Gastrocnemius medialis (tissue), 4 donors: Measurements from ENCODE around the gene TASL. TPM values are rescaled to one million over a fixed set of nuclear protein-coding genes. Genes with fewer than 3 reads are reported as not detected.

Experiments used
- ATAC-seq, 2 donors: fragments of 150-250 bp; one replicate each; pipeline ENCODE4 v1.9.1; 2016
- DNase-seq, 2 donors: peaks; one replicate each; pipeline ENCODE4 v3.0.0-alpha.2; 2019
- H3K27ac ChIP-seq, 4 donors: fragments of 200-600 bp; sonication (generic); 1 replicate in 1 of 4; 2 replicates in 3 of 4; pipeline ENCODE4 v1.5.1; 2016 to 2018; ENCODE audit warnings: mild to moderate bottlenecking in 2 of 4, moderate library complexity in 1 of 4
- H3K27me3 ChIP-seq, 3 donors: fragments of 200-600 bp; sonication (generic) in 2 of 3; 1 replicate in 1 of 3; 2 replicates in 2 of 3; pipeline versions ENCODE4 v1.5.1 to v1.6.0; 2016 to 2019; ENCODE audit warnings: mild to moderate bottlenecking in 1 of 3, moderate library complexity in 1 of 3
- H3K36me3 ChIP-seq, 2 donors: fragments of 200-600 bp; sonication (generic) in 1 of 2; one replicate each; pipeline ENCODE4 v1.5.1; 2017 to 2018
- H3K4me1 ChIP-seq, 2 donors: fragments of 200-600 bp; sonication (generic) in 1 of 2; one replicate each; pipeline ENCODE4 v1.5.1; 2016 to 2017; ENCODE audit warnings: mild to moderate bottlenecking in 2 of 2
- H3K4me3 ChIP-seq, 4 donors: fragments of 200-600 bp; sonication (generic) in 3 of 4; 1 replicate in 1 of 4; 2 replicates in 3 of 4; pipeline ENCODE4 v1.5.1; 2016 to 2019; ENCODE audit warnings: mild to moderate bottlenecking in 2 of 4
- H3K9me3 ChIP-seq, 3 donors: fragments of 200-600 bp; sonication (generic) in 2 of 3; 1 replicate in 1 of 3; 2 replicates in 2 of 3; pipeline ENCODE4 v1.5.1; 2016 to 2019
- POLR2A ChIP-seq, 2 donors: fragments of 450-650 bp; IDR thresholded peaks; one replicate each; pipeline ENCODE4 v1.6.1; 2017; ENCODE audit warnings: antibody characterized with exemption in 2 of 2, mild to moderate bottlenecking in 2 of 2, moderate library complexity in 2 of 2
- in situ Hi-C, 4 donors: fragments of 200-750 bp; cut with MboI; loops; one replicate each; pipeline versions ENCODE4 v1.15.0 to v1.8.0; 2017; ENCODE audit warnings: low sequenced_read_pairs in 4 of 4
- intact Hi-C: fragments of 100-400 bp; cut with DNase I; formaldehyde crosslinking; loops from one replicate; pipeline ENCODE4 v1.15.1; 2023; ENCODE audit warnings: low total_unique reads
- total RNA-seq, 4 donors: library from RNA; depleted of rRNA; stranded (reverse); fragments of >200 nt; gene quantifications; one replicate each; pipeline versions ENCODE4 v1.1.0 to v1.2.3, GENCODE V29; 2016
- TF ChIP-seq, protein P1 (sequence below), 5 experiments: fragments of 450-650 bp in 3 of 5; fragments of 200-600 bp in 2 of 5; sonication (generic) in 2 of 5; IDR thresholded peaks in 4 of 5; conservative IDR thresholded peaks in 1 of 5; 1 replicate in 4 of 5; 2 replicates in 1 of 5; pipeline ENCODE4 v1.5.1; 2016 to 2019; ENCODE audit warnings: antibody characterized with exemption in 5 of 5, mild to moderate bottlenecking in 3 of 5, moderate library complexity in 3 of 5

TASL gene, protein sequence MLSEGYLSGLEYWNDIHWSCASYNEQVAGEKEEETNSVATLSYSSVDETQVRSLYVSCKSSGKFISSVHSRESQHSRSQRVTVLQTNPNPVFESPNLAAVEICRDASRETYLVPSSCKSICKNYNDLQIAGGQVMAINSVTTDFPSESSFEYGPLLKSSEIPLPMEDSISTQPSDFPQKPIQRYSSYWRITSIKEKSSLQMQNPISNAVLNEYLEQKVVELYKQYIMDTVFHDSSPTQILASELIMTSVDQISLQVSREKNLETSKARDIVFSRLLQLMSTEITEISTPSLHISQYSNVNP
- total RNA-seq = under 1 TPM in 2 of 4 donors, not detected in 2; 0.13 to 0.49 TPM

DNA sequence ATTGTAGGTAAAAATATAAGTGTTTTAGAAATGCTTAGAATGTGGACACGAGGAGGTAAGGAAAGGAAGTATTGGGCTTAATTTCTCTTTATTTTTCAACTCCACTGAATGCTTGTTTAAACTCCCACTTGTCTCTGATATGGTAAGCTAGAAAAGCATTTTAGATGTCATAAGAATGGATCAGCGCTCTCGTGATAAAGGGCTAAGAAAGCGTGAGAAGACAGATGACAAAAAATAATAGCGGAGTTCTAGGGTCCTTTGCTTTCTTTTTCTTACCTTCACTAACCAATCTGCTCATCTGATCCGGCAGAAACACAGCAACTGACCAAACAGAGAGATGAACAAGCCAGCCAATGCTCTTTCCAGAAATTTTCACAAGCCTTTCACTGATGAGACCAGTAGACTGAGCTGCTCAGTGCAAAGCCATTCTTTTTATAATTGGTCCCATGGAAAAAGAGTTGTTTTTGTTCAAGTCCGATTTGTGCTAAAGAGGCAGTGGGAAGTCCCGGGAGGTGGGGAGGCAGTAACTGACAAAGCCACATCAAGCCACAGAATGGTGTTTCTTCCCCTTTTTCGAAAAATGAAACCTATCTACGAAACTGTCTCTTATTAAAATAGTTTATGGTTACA, at the start of gene TASL:
Gene TASL, minus strand, starts transcription at position 405 of the 630 bp plus-strand sequence. CDS start 17,411 bp downstream, outside the sequence.
- ATAC-seq = no peak
- Histone ChIP-seq H3K36me3 (no peaks in the 10 kb centered on the region), H3K9me3 (no peaks in the 10 kb centered on the region), H3K27me3 (no peaks in the 10 kb centered on the region), H3K27ac (no peak within 1 kb of the TSS), H3K4me3 (no peak within 1 kb of the TSS), H3K4me1 (no peaks in the 10 kb centered on the region)
- in situ Hi-C loops = loop anchor here in 2 of 4 donors (10.0 kb wide), 1 partner anchor 137 kb away; no protein-coding TSS in a partner anchor
- intact Hi-C loops = no loop called here
- TF ChIP-seq, protein P1, sequence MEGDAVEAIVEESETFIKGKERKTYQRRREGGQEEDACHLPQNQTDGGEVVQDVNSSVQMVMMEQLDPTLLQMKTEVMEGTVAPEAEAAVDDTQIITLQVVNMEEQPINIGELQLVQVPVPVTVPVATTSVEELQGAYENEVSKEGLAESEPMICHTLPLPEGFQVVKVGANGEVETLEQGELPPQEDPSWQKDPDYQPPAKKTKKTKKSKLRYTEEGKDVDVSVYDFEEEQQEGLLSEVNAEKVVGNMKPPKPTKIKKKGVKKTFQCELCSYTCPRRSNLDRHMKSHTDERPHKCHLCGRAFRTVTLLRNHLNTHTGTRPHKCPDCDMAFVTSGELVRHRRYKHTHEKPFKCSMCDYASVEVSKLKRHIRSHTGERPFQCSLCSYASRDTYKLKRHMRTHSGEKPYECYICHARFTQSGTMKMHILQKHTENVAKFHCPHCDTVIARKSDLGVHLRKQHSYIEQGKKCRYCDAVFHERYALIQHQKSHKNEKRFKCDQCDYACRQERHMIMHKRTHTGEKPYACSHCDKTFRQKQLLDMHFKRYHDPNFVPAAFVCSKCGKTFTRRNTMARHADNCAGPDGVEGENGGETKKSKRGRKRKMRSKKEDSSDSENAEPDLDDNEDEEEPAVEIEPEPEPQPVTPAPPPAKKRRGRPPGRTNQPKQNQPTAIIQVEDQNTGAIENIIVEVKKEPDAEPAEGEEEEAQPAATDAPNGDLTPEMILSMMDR (IDR thresholded peaks at IDR 0.05 in 4 of 5, conservative IDR thresholded peaks at IDR 0.05 in 1 of 5) = no peak
- no peak for TF ChIP-seq POLR2A (IDR thresholded peaks at IDR 0.05)
- no peak for DNase-seq

DNA sequence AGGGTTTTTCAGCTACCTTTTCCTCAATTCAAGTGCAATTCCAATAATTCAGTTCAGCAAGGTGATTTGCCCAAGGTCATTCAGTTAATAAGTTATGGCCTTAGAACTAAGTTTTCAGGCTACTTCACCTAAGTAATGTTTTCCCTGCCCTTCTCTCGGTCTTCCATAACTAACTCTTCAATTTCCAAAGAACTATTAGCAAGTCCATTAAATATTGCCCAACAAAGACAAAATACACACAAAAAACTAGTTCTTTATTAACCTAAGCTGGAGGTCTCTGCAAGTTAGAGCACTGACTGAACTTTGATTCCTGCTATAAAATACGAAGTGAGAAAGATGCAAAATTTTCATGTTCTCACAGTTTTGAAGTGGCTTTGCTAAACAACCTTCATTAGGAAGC, 48.8 kb upstream of the TASL start:
- DNase-seq = no peak
- H3K9me3 ChIP-seq = no peaks in the 10 kb centered on the region
- no peaks in the 10 kb centered on the region for H3K4me1 ChIP-seq
- H3K27me3 ChIP-seq = no peaks in the 10 kb centered on the region
- in situ Hi-C loops (no loop called here), intact Hi-C loops (no loop called here)
- no peak for ATAC-seq
- no peak overlapping the region for H3K4me3 ChIP-seq
- no peaks in the 10 kb centered on the region for H3K36me3 ChIP-seq
- TF ChIP-seq, protein P1 (IDR thresholded peaks at IDR 0.05 in 4 of 5, conservative IDR thresholded peaks at IDR 0.05 in 1 of 5) = no peak
- TF ChIP-seq POLR2A (IDR thresholded peaks at IDR 0.05) = no peak
- H3K27ac ChIP-seq = no peak overlapping the region

DNA sequence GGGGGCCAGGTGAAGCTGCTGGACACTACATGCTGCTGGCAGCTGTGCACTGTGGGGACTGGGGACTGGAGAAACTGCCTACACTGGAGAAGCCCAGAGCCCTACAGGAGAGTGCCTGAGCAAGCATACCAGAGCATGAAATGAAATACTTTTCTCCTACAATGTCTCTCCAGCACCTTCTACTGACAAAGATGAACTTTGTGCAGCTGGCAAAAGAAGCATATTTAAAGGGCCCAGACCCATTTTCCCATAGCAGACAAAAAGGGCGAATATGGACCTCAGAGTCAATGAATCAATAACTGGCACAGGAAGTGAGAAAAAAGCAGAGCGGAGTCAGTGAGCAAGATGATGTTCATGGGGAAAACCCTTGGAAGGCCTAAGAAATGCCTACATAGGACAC, 44.8 kb upstream of the TASL start:
- intact Hi-C loops = no loop called here

DNA sequence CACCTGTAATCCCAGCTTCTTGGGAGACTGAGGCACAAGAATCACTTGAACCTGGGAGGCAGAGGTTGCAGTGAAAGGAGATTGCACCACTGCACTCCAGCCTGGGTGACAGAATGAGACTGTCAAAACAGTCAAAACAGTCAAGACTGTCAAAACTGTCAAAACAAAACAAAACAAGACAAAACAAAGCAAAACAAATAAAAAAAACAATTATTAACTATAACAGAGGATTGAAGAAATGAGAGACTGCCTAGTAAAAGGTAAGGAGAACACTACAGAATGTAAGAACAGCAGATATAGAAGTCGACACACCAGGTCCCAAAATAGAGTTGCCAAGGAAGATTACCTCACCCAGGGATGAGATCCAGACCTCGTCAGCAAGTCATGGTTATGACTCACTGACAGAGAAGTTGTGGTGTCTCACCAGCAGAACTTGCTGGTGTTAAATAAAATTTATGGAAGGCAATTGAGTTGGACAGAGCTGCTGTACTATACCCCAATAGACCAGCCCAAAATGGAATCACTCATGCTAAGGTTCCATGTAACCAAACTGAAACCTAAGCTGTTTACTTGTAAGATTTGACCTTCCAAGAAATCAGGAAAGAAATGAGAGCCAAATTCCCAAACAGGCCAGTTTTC, 43.5 kb upstream of the TASL start:
- ATAC-seq (peak; percentile 99), DNase-seq (peak; percentile 22 to 51)
- in situ Hi-C loops = no loop called here
- TF ChIP-seq, protein P1 (IDR thresholded peaks at IDR 0.05 in 4 of 5, conservative IDR thresholded peaks at IDR 0.05 in 1 of 5) = no peak
- TF ChIP-seq POLR2A (IDR thresholded peaks at IDR 0.05) = no peak
- no peaks in the 10 kb centered on the region for H3K4me1 ChIP-seq
- H3K27ac ChIP-seq = peak overlapping the region in 3 of 4 donors; percentile 31 to 56 (median 54)
- H3K27me3 ChIP-seq = no peaks in the 10 kb centered on the region
- no peak overlapping the region for H3K4me3 ChIP-seq
- no peaks in the 10 kb centered on the region for H3K9me3 ChIP-seq
- H3K36me3 ChIP-seq = no peaks in the 10 kb centered on the region
- intact Hi-C loops = no loop called here

More for the DNA sequence above, 44.8 kb upstream of the TASL start:
- H3K27ac ChIP-seq = no peak overlapping the region
- in situ Hi-C loops = no loop called here
- H3K4me3 ChIP-seq = no peak overlapping the region
- DNase-seq (no peak), ATAC-seq (no peak)
- H3K4me1 ChIP-seq = no peaks in the 10 kb centered on the region
- no peaks in the 10 kb centered on the region for H3K9me3 ChIP-seq
- no peak for TF ChIP-seq POLR2A (IDR thresholded peaks at IDR 0.05)
- H3K36me3 ChIP-seq = no peaks in the 10 kb centered on the region
- no peaks in the 10 kb centered on the region for H3K27me3 ChIP-seq

DNA sequence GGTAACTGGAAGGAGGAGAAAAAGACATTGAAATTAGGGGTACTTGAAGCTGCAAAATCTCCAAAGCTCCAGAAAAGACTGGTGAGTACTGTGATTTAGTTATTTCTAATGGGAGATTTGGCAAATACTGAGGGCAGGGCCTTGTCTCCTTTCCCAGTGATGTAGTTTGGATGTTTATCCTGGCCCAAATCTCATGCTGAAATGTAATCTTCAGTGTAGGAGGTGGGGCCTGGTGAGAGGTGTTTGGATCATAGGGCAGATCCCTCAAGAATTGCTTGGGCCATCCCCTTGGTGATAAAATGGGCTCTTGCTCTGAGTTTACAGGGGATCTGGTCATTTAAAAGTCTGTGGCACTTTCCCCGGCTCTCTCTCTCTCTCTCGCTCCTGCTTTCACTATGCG, 42.6 kb upstream of the TASL start:
- no peaks in the 10 kb centered on the region for H3K9me3 ChIP-seq
- no peak overlapping the region for H3K4me3 ChIP-seq
- no peaks in the 10 kb centered on the region for H3K4me1 ChIP-seq
- no peaks in the 10 kb centered on the region for H3K27me3 ChIP-seq
- in situ Hi-C loops = no loop called here
- intact Hi-C loops = no loop called here
- peak overlapping the region in 1 of 4 donors; percentile 54 for H3K27ac ChIP-seq
- no peaks in the 10 kb centered on the region for H3K36me3 ChIP-seq
- TF ChIP-seq, protein P1 (IDR thresholded peaks at IDR 0.05 in 4 of 5, conservative IDR thresholded peaks at IDR 0.05 in 1 of 5) = no peak
- TF ChIP-seq POLR2A (IDR thresholded peaks at IDR 0.05) = no peak
- ATAC-seq (no peak), DNase-seq (no peak)
